Cardiac muscle cell (in vitro differentiated cells and primary cell): ENCODE data around the gene SCGB1A1. TPM values are rescaled to one million over a fixed set of nuclear protein-coding genes. Genes with fewer than 3 reads are reported as not detected.

ENCODE experiments used
- DNase-seq, 2 donors: peaks; one replicate each; pipeline versions ENCODE4 v3.0.0 to v3.0.0-alpha.2; 2010 to 2017; ENCODE audit warnings: low read depth in 1 of 2, low spot score in 1 of 2
- H3K27ac ChIP-seq: fragments of 200-600 bp; sonication (generic); 2 replicates; pipeline ENCODE4 v1.5.1; 2016
- H3K27me3 ChIP-seq: fragments of 200-600 bp; sonication (generic); 2 replicates; pipeline ENCODE4 v1.6.0; 2016; ENCODE audit warnings: control low read depth
- H3K36me3 ChIP-seq: fragments of 200-600 bp; sonication (generic); 2 replicates; pipeline ENCODE4 v1.5.1; 2016; ENCODE audit warnings: control low read depth
- H3K4me1 ChIP-seq: fragments of 200-600 bp; sonication (generic); 2 replicates; pipeline ENCODE4 v1.8.1; 2017; ENCODE audit warnings: low read depth, mild to moderate bottlenecking, mixed run types
- H3K4me3 ChIP-seq: fragments of 200-600 bp; sonication (generic); 2 replicates; pipeline ENCODE4 v1.5.1; 2016; ENCODE audit warnings: mild to moderate bottlenecking
- H3K9me3 ChIP-seq: fragments of 200-600 bp; sonication (generic); 2 replicates; pipeline ENCODE4 v1.5.1; 2017; ENCODE audit warnings: low read depth, mild to moderate bottlenecking, control low read depth
- CTCF ChIP-seq: IDR thresholded peaks from 2 replicates; pipeline ENCODE4 v1.5.1; 2012; ENCODE audit warnings: low read depth, mild to moderate bottlenecking, low read length
- polyA plus RNA-seq: library from polyadenylated mRNA; unstranded; fragments of >200 nt; fragmentation: Nextera tagmentation; extraction: Ambion mirVana; gene quantifications from 2 replicates; pipeline ENCODE4 v1.2.1, GENCODE V29; 2016
- total RNA-seq: library from RNA; depleted of rRNA; stranded (reverse); fragments of >200 nt; gene quantifications from 2 replicates; pipeline ENCODE4 v1.2.3, GENCODE V29; 2016

Gene SCGB1A1
- total and polyA plus RNA-seq, 2 experiments from 2014 or later = not detected

- no peaks in the 10 kb centered on the region for H3K4me1 ChIP-seq
- TF ChIP-seq CTCF = no peak
- H3K4me3 ChIP-seq = no peak overlapping the region
- no peaks in the 10 kb centered on the region for H3K36me3 ChIP-seq
- H3K27me3 ChIP-seq = no peaks in the 10 kb centered on the region
- no peaks in the 10 kb centered on the region for H3K9me3 ChIP-seq
- H3K27ac ChIP-seq = no peak overlapping the region
- no peak for DNase-seq
These were observed 9.0 kb upstream of the SCGB1A1 start for GRCh38 chr11:62409831-62410230.

- no peak for DNase-seq
- TF ChIP-seq CTCF = no peak
These were observed 7.9 kb upstream of the SCGB1A1 start for GRCh38 chr11:62410972-62411371.

GRCh38 chr11:62411524-62411923 is 7.3 kb upstream of the SCGB1A1 start:
- H3K4me1 ChIP-seq = no peaks in the 10 kb centered on the region
- TF ChIP-seq CTCF = no peak
- H3K9me3 ChIP-seq = no peaks in the 10 kb centered on the region
- no peak overlapping the region for H3K27ac ChIP-seq
- no peaks in the 10 kb centered on the region for H3K36me3 ChIP-seq
- no peak for DNase-seq
- no peak overlapping the region for H3K4me3 ChIP-seq
- H3K27me3 ChIP-seq = no peaks in the 10 kb centered on the region

More at GRCh38 chr11:62410972-62411371, 7.9 kb upstream of the SCGB1A1 start:
- Histone ChIP-seq H3K4me1 (no peaks in the 10 kb centered on the region), H3K9me3 (no peaks in the 10 kb centered on the region), H3K4me3 (no peak overlapping the region), H3K27ac (no peak overlapping the region), H3K27me3 (no peaks in the 10 kb centered on the region), H3K36me3 (no peaks in the 10 kb centered on the region)

GRCh38 chr11:62413060-62413696 is 5.7 kb upstream of the SCGB1A1 start:
- Histone ChIP-seq H3K27me3 (no peaks in the 10 kb centered on the region), H3K9me3 (no peaks in the 10 kb centered on the region), H3K36me3 (no peaks in the 10 kb centered on the region), H3K4me1 (no peaks in the 10 kb centered on the region), H3K27ac (no peak overlapping the region), H3K4me3 (no peak overlapping the region)
- no peak for DNase-seq
- no peak for TF ChIP-seq CTCF

- no peaks in the 10 kb centered on the region for H3K27me3 ChIP-seq
- H3K9me3 ChIP-seq = no peaks in the 10 kb centered on the region
- H3K36me3 ChIP-seq = no peaks in the 10 kb centered on the region
- no peak overlapping the region for H3K27ac ChIP-seq
- DNase-seq = no peak
- no peak for TF ChIP-seq CTCF
- no peaks in the 10 kb centered on the region for H3K4me1 ChIP-seq
- no peak overlapping the region for H3K4me3 ChIP-seq
These were observed 2.2 kb upstream of the SCGB1A1 start for GRCh38 chr11:62416596-62416995.
